DND-41 (cell line): ENCODE measurements around the gene C4BPB.

ENCODE experiments used
- CTCF ChIP-seq: IDR thresholded peaks from 2 replicates; pipeline ENCODE4 v1.5.1; 2012; ENCODE audit warnings: borderline replicate concordance, low read length, moderate library complexity, mild to moderate bottlenecking; ENCODE audit not compliant: poor library complexity, severe bottlenecking; ENCODE audit errors: extremely low read depth
- EZH2 ChIP-seq: IDR thresholded peaks from 3 replicates; pipeline ENCODE4 v1.6.1; 2012; ENCODE audit warnings: borderline replicate concordance, low read depth, mild to moderate bottlenecking, moderate library complexity, low read length, inconsistent platforms; ENCODE audit not compliant: severe bottlenecking

- TF ChIP-seq EZH2, result no peak
- no peak for TF ChIP-seq CTCF
Observed at GRCh38 chr1:207040181-207040533, 48.5 kb upstream of the C4BPB start.
